Tibial nerve (tissue), 4 donors: ENCODE data around the gene PKP2.

Source experiments
- EP300 ChIP-seq, 2 donors: sonication (generic); formaldehyde crosslinking; IDR thresholded peaks; one replicate each; pipeline ENCODE4 v1.6.1; 2017; ENCODE audit warnings: antibody characterized with exemption in 2 of 2, mild to moderate bottlenecking in 1 of 2
- POLR2A ChIP-seq, 2 donors: fragments of 450-650 bp; IDR thresholded peaks; one replicate each; pipeline ENCODE4 v1.6.1; 2017; ENCODE audit warnings: antibody characterized with exemption in 2 of 2, mild to moderate bottlenecking in 2 of 2, moderate library complexity in 2 of 2
- TF ChIP-seq, protein P1 (sequence below), 5 experiments: fragments of 200-600 bp in 3 of 5; fragments of 450-650 bp in 2 of 5; sonication (generic) in 3 of 5; IDR thresholded peaks; one replicate each; pipeline ENCODE4 v1.5.1; 2016 to 2019; ENCODE audit warnings: antibody characterized with exemption in 5 of 5, mild to moderate bottlenecking in 3 of 5, moderate library complexity in 2 of 5

DNA sequence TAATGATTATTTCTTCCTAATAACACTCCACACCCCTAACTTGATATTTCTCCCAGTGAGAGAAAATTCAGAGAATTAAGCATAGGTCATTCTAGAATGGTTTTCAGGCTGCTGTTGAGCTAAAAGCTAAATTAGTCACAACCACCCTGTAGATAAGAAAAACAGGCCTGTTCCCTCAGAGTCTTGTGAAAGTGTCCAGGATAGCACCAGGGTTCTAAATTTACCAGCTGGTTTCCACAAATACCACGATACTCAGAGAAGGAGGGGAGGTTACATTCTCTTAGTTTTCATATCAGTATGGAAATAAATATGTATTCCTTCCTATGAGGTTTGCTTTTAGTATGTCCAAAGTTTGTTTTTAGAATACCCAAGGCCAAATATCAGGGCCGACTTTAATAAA is 74.9 kb downstream of the PKP2 start:
- TF ChIP-seq, protein P1, sequence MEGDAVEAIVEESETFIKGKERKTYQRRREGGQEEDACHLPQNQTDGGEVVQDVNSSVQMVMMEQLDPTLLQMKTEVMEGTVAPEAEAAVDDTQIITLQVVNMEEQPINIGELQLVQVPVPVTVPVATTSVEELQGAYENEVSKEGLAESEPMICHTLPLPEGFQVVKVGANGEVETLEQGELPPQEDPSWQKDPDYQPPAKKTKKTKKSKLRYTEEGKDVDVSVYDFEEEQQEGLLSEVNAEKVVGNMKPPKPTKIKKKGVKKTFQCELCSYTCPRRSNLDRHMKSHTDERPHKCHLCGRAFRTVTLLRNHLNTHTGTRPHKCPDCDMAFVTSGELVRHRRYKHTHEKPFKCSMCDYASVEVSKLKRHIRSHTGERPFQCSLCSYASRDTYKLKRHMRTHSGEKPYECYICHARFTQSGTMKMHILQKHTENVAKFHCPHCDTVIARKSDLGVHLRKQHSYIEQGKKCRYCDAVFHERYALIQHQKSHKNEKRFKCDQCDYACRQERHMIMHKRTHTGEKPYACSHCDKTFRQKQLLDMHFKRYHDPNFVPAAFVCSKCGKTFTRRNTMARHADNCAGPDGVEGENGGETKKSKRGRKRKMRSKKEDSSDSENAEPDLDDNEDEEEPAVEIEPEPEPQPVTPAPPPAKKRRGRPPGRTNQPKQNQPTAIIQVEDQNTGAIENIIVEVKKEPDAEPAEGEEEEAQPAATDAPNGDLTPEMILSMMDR (IDR thresholded peaks at IDR 0.05), result no peak
- TF ChIP-seq EP300 (IDR thresholded peaks at IDR 0.05) (no peak), POLR2A (IDR thresholded peaks at IDR 0.05) (no peak)
